ENCODE measurements around the gene OR52H1. TPM values are rescaled to one million over a fixed set of nuclear protein-coding genes. Genes with fewer than 3 reads are reported as not detected.
"Not testable (repeated sequence)": the region's sequence is repeated elsewhere in the genome, so short reads cannot be mapped to it uniquely, and the experiment has no call there.

The OR52H1 gene
- total RNA-seq (not detected), polyA plus RNA-seq (not detected)
- long read RNA-seq, donor 1, result 0 reads
- long read RNA-seq, donor 2, result 0 reads
- long read RNA-seq, donor 3, result 0 reads
- long read RNA-seq, donor 4, result 0 reads

DNA sequence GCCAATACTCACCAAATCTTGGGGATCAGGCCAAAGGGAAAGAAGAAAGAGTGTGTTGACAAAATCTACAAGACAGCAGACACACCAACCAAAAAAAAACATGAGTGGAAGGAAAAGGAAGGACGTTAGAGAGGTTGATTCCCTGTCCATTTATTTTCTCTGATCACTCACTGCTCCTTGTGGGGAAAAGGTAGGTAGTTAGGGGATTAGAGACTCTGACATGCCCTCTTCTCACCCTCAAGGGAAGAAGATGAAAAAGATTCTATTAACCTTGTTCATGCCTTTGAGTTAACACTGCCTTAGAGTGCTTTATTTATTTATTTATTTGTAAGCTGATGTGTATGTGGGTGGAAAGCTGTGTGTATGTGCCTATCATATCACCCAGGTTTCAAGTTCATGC is at the start of gene OR52H1:
TSS of gene OR52H1 (minus strand) at position 101 of the 400 bp plus-strand sequence. CDS start 3,035 bp downstream, outside the sequence.
- WGBS, result 35% methylated on average over 1 of the region's 1 CpG

GRCh38 chr11:5597953-5598352 is 49.6 kb upstream of the OR52H1 start:
- no peak overlapping the region for H3K27ac ChIP-seq (ENCODE audit: low read length)

More for the DNA sequence above, at the start of gene OR52H1:
- Histone ChIP-seq H3K27me3 (ENCODE audit: control insufficient read depth, insufficient read depth) (no peaks in the 10 kb centered on the region), H3K9me3 (ENCODE audit: control insufficient read depth, low read length) (no peaks in the 10 kb centered on the region), H3K27ac (ENCODE audit: low read length) (no peak within 1 kb of the TSS), H3K4me3 (ENCODE audit: low read length) (no peak within 1 kb of the TSS), H3K4me1 (ENCODE audit: control insufficient read depth, insufficient read depth, low read length) (no peaks in the 10 kb centered on the region)
- ATAC-seq (no peak), DNase-seq (no peak)
- intact Hi-C loops (cut with DNase I), result no loop called here

DNA sequence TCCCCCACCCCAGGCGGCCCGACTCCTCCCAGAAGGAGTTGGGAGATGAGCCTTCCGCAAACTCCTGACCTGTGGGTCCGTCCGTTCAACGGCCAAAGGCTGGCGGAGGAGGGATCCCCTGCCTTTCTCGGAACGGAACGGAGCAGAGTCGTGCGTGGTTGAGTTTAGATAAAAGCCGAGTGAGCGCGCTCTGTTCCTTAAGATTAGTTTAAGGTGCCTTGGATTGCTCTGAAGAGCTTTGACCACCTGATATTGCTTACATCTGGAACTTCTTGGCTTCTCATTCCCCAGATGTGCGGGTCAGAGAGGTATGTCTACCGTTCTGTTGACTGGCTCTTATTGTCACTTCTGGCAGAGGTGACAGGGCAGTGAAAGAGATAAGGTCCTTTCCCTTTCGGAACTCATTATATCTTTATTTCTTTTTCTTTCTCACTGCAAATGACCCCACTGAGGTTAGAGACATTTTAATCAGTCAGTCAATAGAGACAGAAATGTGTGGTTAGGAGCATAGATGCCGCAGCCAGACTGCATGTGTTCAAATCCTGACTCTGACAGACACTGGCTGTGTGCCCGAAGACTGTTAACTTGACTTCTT is 48.4 kb upstream of the OR52H1 start, which contains the start of gene TRIM6:
TSS of gene TRIM6 (plus strand) at position 31 of the 595 bp plus-strand sequence. CDS start at position 292, 261 bp downstream.
- intact Hi-C loops (cut with DNase I), result no loop called here
- WGBS, result 6% methylated on average over 20 of the region's 20 CpGs
- H3K4me1 ChIP-seq (ENCODE audit: control insufficient read depth, insufficient read depth, low read length), result no peaks in the 10 kb centered on the region
- DNase-seq (peak; percentile 41 to 82 (median 74)), ATAC-seq (peak; percentile 69 to 73)
- no peaks in the 10 kb centered on the region for H3K27me3 ChIP-seq (ENCODE audit: control insufficient read depth, insufficient read depth)
- H3K9me3 ChIP-seq (ENCODE audit: control insufficient read depth, low read length), result no peaks in the 10 kb centered on the region
- peak within 1 kb of the TSS; percentile 58 for H3K4me3 ChIP-seq (ENCODE audit: low read length)
- H3K27ac ChIP-seq (ENCODE audit: low read length), result no peak within 1 kb of the TSS

More at GRCh38 chr11:5597953-5598352, 49.6 kb upstream of the OR52H1 start:
- H3K4me1 ChIP-seq (ENCODE audit: control insufficient read depth, insufficient read depth, low read length), result no peaks in the 10 kb centered on the region
- H3K4me3 ChIP-seq (ENCODE audit: low read length), result no peak overlapping the region
- no peaks in the 10 kb centered on the region for H3K27me3 ChIP-seq (ENCODE audit: control insufficient read depth, insufficient read depth)
- peak in 1 of 3 donors; percentile 51 for DNase-seq
- 45% methylated on average over 3 of the region's 3 CpGs for WGBS
- H3K9me3 ChIP-seq (ENCODE audit: control insufficient read depth, low read length), result no peaks in the 10 kb centered on the region
- ATAC-seq, result no peak
- intact Hi-C loops (cut with DNase I), result no loop called here

GRCh38 chr11:5593146-5593545 is 44.8 kb upstream of the OR52H1 start:
- ATAC-seq, result no peak
- WGBS, result 45% methylated on average over 1 of the region's 1 CpG
- intact Hi-C loops (cut with DNase I), result no loop called here

GRCh38 chr11:5592615-5593014 is 44.3 kb upstream of the OR52H1 start:
- Histone ChIP-seq H3K4me3 (ENCODE audit: low read length) (no peak overlapping the region), H3K27me3 (ENCODE audit: control insufficient read depth, insufficient read depth) (no peaks in the 10 kb centered on the region), H3K4me1 (ENCODE audit: control insufficient read depth, insufficient read depth, low read length) (no peaks in the 10 kb centered on the region), H3K9me3 (ENCODE audit: control insufficient read depth, low read length) (no peaks in the 10 kb centered on the region), H3K27ac (ENCODE audit: low read length) (no peak overlapping the region)
- no peak for DNase-seq
- 83% methylated on average over 5 of the region's 5 CpGs for WGBS
- intact Hi-C loops (cut with DNase I), result no loop called here
- no peak for ATAC-seq

More at GRCh38 chr11:5593146-5593545, 44.8 kb upstream of the OR52H1 start:
- H3K27ac ChIP-seq (ENCODE audit: low read length), result no peak overlapping the region
- no peak for DNase-seq
- no peaks in the 10 kb centered on the region for H3K4me1 ChIP-seq (ENCODE audit: control insufficient read depth, insufficient read depth, low read length)
- H3K9me3 ChIP-seq (ENCODE audit: control insufficient read depth, low read length), result no peaks in the 10 kb centered on the region
- H3K27me3 ChIP-seq (ENCODE audit: control insufficient read depth, insufficient read depth), result no peaks in the 10 kb centered on the region
- no peak overlapping the region for H3K4me3 ChIP-seq (ENCODE audit: low read length)

DNA sequence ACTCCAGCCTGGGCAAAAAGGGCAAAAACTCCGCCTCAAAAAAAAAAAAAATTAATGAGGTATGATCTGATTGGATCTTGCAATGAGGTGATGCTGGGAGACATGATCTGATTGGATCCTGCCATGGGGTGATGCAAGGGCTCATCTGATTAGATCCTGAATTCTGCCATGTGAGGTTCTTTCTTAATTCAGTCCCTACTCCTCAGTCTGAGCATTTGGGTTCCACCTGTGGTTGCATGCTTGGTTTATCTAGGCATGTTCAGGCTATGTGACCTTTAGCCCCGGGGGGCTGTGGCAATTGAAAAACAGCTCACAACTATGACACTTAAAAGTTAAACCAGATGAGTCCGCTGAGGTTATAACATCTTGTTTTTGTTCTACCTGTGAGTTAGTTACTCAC is 43.3 kb upstream of the OR52H1 start:
- intact Hi-C loops (cut with DNase I), result no loop called here
- no peak overlapping the region for H3K4me3 ChIP-seq (ENCODE audit: low read length)
- no peak for DNase-seq
- no peak for ATAC-seq
- no peaks in the 10 kb centered on the region for H3K9me3 ChIP-seq (ENCODE audit: control insufficient read depth, low read length)
- no peaks in the 10 kb centered on the region for H3K27me3 ChIP-seq (ENCODE audit: control insufficient read depth, insufficient read depth)
- no peak overlapping the region for H3K27ac ChIP-seq (ENCODE audit: low read length)
- no peaks in the 10 kb centered on the region for H3K4me1 ChIP-seq (ENCODE audit: control insufficient read depth, insufficient read depth, low read length)
- 60% methylated on average over 3 of the region's 3 CpGs for WGBS

DNA sequence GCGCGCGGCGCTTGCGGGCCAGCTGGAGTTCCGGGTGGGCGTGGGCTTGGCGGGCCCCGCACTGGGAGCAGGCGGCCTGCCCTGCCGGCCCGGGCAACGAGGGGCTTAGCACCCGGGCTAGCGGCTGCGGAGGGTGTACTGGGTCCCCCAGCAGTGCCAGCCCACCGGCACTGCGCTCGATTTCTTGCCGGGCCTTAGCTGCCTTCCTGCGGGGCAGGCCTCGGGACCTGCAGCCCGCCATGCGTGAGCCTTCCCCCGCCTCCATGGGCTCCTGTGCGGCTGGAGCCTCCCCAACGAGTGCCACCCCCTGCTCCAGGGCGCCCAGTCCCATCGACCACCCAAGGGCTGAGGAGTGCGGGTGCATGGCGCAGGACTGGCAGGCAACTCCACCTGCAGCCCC is 41.6 kb upstream of the OR52H1 start:
- H3K9me3 ChIP-seq (ENCODE audit: control insufficient read depth, low read length); H3K4me1 ChIP-seq (ENCODE audit: control insufficient read depth, insufficient read depth, low read length); ATAC-seq; H3K4me3 ChIP-seq (ENCODE audit: low read length); H3K27ac ChIP-seq (ENCODE audit: low read length); H3K27me3 ChIP-seq (ENCODE audit: control insufficient read depth, insufficient read depth); intact Hi-C loops (cut with DNase I): not testable (repeated sequence)
- 97% methylated on average over 31 of the region's 31 CpGs for WGBS
- DNase-seq, result peak in 1 of 3 donors; percentile 43

DNA sequence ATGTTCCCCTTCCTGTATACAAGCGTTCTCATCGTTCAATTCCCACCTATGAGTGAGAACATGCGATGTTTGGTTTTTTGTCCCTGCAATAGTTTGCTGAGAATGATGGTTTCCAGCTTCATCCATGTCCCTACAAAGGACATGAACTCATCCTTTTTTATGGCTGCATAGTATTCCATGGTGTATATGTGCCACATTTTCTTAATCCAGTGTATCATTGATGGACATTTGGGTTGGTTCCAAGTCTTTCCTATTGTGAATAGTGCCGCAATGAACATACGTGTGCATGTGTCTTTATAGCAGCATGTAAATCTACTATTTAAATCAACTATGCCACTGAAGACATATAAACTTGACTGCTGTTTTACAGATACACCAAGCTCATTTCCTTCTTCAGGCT is 36.1 kb upstream of the OR52H1 start:
- intact Hi-C loops (cut with DNase I); H3K4me3 ChIP-seq (ENCODE audit: low read length); H3K27ac ChIP-seq (ENCODE audit: low read length); H3K27me3 ChIP-seq (ENCODE audit: control insufficient read depth, insufficient read depth); H3K9me3 ChIP-seq (ENCODE audit: control insufficient read depth, low read length); H3K4me1 ChIP-seq (ENCODE audit: control insufficient read depth, insufficient read depth, low read length); DNase-seq; ATAC-seq: not testable (repeated sequence)
- WGBS, result 89% methylated on average over 5 of the region's 5 CpGs

DNA sequence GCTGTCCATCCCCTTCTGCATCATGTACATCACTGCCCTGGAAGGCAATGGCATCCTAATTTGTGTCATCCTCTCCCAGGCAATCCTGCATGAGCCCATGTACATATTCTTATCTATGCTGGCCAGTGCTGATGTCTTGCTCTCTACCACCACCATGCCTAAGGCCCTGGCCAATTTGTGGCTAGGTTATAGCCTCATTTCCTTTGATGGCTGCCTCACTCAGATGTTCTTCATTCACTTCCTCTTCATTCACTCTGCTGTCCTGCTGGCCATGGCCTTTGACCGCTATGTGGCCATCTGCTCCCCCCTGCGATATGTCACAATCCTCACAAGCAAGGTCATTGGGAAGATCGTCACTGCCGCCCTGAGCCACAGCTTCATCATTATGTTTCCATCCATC is 32.7 kb upstream of the OR52H1 start:
- H3K9me3 ChIP-seq (ENCODE audit: control insufficient read depth, low read length), result no peaks in the 10 kb centered on the region
- no peak for DNase-seq
- H3K27ac ChIP-seq (ENCODE audit: low read length), result no peak overlapping the region
- intact Hi-C loops (cut with DNase I), result no loop called here
- no peak overlapping the region for H3K4me3 ChIP-seq (ENCODE audit: low read length)
- H3K4me1 ChIP-seq (ENCODE audit: control insufficient read depth, insufficient read depth, low read length), result no peaks in the 10 kb centered on the region
- H3K27me3 ChIP-seq (ENCODE audit: control insufficient read depth, insufficient read depth), result no peaks in the 10 kb centered on the region
- WGBS, result 87% methylated on average over 4 of the region's 4 CpGs
- ATAC-seq, result no peak

GRCh38 chr11:5580577-5580976 is 32.2 kb upstream of the OR52H1 start, which contains the start of gene OR52B6:
Gene OR52B6, plus strand, starts transcription at chr11:5580877. Its CDS starts 0 bp downstream, at chr11:5580877.
- 93% methylated on average over 8 of the region's 8 CpGs for WGBS
- no peaks in the 10 kb centered on the region for H3K9me3 ChIP-seq (ENCODE audit: control insufficient read depth, low read length)
- no peaks in the 10 kb centered on the region for H3K27me3 ChIP-seq (ENCODE audit: control insufficient read depth, insufficient read depth)
- intact Hi-C loops (cut with DNase I), result no loop called here
- DNase-seq (no peak), ATAC-seq (no peak)
- H3K27ac ChIP-seq (ENCODE audit: low read length), result no peak within 1 kb of the TSS
- H3K4me3 ChIP-seq (ENCODE audit: low read length), result no peak within 1 kb of the TSS
- no peaks in the 10 kb centered on the region for H3K4me1 ChIP-seq (ENCODE audit: control insufficient read depth, insufficient read depth, low read length)

GRCh38 chr11:5577101-5577500 is 28.8 kb upstream of the OR52H1 start:
- no peaks in the 10 kb centered on the region for H3K27me3 ChIP-seq (ENCODE audit: control insufficient read depth, insufficient read depth)
- no peaks in the 10 kb centered on the region for H3K9me3 ChIP-seq (ENCODE audit: control insufficient read depth, low read length)
- H3K27ac ChIP-seq (ENCODE audit: low read length), result no peak overlapping the region
- no peaks in the 10 kb centered on the region for H3K4me1 ChIP-seq (ENCODE audit: control insufficient read depth, insufficient read depth, low read length)
- DNase-seq (no peak), ATAC-seq (no peak)
- intact Hi-C loops (cut with DNase I), result no loop called here
- no peak overlapping the region for H3K4me3 ChIP-seq (ENCODE audit: low read length)
